Ishikawa (cell line): ENCODE data around the gene TMEM92.

Experiments
- CEBPB ChIP-seq: IDR thresholded peaks from 2 replicates; pipeline ENCODE4 v1.6.1; 2012
- CREB1 ChIP-seq: IDR thresholded peaks from 2 replicates; pipeline ENCODE4 v1.6.1; 2012; ENCODE audit warnings: low read depth
- EGR1 ChIP-seq: IDR thresholded peaks from 2 replicates; pipeline ENCODE4 v1.6.1; 2012
- EP300 ChIP-seq: IDR thresholded peaks from 2 replicates; pipeline ENCODE4 v1.6.1; 2012; ENCODE audit warnings: borderline replicate concordance
- FOXM1 ChIP-seq: IDR thresholded peaks from 2 replicates; pipeline ENCODE4 v1.6.1; 2012; ENCODE audit warnings: low read depth, borderline replicate concordance
- NFIC ChIP-seq: IDR thresholded peaks from 2 replicates; pipeline ENCODE4 v1.6.1; 2012
- RAD21 ChIP-seq: IDR thresholded peaks from 2 replicates; pipeline ENCODE4 v1.6.1; 2012; ENCODE audit warnings: low read depth
- TAF1 ChIP-seq: IDR thresholded peaks from 2 replicates; pipeline ENCODE4 v1.6.1; 2012; ENCODE audit warnings: low read depth, mild to moderate bottlenecking
- TCF12 ChIP-seq: IDR thresholded peaks from 2 replicates; pipeline ENCODE4 v1.6.1; 2012; ENCODE audit warnings: low read depth
- TEAD4 ChIP-seq: IDR thresholded peaks from 2 replicates; pipeline ENCODE4 v1.6.1; 2012
- YY1 ChIP-seq: IDR thresholded peaks from 2 replicates; pipeline ENCODE4 v1.6.1; 2012; ENCODE audit warnings: low read depth
- ZBTB7A ChIP-seq: IDR thresholded peaks from 2 replicates; pipeline ENCODE4 v1.6.1; 2012; ENCODE audit warnings: low read depth
- TF ChIP-seq, protein P1 (sequence below): IDR thresholded peaks from 2 replicates; pipeline ENCODE4 v1.6.1; 2012; ENCODE audit warnings: low read depth, mild to moderate bottlenecking
- TF ChIP-seq, protein P2 (sequence below): IDR thresholded peaks from 2 replicates; pipeline ENCODE4 v1.6.1; 2012
- TF ChIP-seq, protein P3 (sequence below): IDR thresholded peaks from 2 replicates; pipeline ENCODE4 v1.6.1; 2012

Gene TMEM92

DNA sequence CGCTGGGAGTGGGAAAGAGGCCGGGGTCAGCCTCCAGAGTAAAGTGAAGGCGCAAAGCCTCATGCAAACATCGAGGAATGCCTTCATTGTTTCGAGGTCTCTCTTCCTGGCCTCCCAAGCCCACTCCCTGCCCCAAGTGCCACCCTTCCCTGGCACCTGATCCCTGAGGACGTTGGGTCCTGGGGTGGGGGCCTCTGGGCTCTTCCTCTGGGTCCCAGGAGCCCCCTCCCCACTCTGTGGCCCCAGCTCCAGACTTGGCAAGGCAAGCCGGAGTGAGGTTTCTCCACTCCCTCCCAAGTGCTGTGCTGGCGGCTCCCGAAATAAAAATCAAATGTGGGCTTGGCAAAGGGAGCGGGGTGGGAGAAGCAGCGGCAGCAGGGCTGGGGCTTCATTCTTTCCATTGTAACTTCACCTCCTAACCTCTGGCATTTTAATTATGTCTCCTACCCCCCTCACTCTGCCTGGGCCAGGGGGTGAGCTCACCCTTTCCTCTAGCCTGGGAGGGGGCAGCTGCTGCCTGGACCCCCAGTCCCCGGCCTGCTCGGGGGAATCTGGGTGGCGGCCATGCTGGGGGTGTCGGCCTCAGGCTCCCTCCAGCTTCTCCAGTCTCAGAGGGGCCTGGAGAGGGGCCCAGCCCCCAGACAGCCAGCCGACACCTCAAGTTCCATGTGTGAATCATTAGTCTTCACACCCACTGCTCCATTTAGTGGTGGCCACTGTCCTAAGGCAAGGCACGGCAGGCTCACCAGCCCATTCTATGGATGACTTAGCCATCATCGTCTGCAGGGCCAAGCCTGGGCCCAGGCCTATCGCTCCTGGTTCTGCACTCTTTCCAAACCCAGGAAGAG, 14.6 kb upstream of the TMEM92 start:
- TF ChIP-seq EP300 (no peak), RAD21 (no peak), TAF1 (no peak), FOXM1 (no peak), EGR1 (no peak), ZBTB7A (no peak), YY1 (no peak), CREB1 (no peak), NFIC (no peak), CEBPB (no peak), TCF12 (no peak), TEAD4 (no peak)
- TF ChIP-seq, protein P1, sequence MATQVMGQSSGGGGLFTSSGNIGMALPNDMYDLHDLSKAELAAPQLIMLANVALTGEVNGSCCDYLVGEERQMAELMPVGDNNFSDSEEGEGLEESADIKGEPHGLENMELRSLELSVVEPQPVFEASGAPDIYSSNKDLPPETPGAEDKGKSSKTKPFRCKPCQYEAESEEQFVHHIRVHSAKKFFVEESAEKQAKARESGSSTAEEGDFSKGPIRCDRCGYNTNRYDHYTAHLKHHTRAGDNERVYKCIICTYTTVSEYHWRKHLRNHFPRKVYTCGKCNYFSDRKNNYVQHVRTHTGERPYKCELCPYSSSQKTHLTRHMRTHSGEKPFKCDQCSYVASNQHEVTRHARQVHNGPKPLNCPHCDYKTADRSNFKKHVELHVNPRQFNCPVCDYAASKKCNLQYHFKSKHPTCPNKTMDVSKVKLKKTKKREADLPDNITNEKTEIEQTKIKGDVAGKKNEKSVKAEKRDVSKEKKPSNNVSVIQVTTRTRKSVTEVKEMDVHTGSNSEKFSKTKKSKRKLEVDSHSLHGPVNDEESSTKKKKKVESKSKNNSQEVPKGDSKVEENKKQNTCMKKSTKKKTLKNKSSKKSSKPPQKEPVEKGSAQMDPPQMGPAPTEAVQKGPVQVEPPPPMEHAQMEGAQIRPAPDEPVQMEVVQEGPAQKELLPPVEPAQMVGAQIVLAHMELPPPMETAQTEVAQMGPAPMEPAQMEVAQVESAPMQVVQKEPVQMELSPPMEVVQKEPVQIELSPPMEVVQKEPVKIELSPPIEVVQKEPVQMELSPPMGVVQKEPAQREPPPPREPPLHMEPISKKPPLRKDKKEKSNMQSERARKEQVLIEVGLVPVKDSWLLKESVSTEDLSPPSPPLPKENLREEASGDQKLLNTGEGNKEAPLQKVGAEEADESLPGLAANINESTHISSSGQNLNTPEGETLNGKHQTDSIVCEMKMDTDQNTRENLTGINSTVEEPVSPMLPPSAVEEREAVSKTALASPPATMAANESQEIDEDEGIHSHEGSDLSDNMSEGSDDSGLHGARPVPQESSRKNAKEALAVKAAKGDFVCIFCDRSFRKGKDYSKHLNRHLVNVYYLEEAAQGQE: no peak
- TF ChIP-seq, protein P2, sequence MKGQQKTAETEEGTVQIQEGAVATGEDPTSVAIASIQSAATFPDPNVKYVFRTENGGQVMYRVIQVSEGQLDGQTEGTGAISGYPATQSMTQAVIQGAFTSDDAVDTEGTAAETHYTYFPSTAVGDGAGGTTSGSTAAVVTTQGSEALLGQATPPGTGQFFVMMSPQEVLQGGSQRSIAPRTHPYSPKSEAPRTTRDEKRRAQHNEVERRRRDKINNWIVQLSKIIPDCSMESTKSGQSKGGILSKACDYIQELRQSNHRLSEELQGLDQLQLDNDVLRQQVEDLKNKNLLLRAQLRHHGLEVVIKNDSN: no peak
- TF ChIP-seq, protein P3, sequence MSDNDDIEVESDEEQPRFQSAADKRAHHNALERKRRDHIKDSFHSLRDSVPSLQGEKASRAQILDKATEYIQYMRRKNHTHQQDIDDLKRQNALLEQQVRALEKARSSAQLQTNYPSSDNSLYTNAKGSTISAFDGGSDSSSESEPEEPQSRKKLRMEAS: no peak

DNA sequence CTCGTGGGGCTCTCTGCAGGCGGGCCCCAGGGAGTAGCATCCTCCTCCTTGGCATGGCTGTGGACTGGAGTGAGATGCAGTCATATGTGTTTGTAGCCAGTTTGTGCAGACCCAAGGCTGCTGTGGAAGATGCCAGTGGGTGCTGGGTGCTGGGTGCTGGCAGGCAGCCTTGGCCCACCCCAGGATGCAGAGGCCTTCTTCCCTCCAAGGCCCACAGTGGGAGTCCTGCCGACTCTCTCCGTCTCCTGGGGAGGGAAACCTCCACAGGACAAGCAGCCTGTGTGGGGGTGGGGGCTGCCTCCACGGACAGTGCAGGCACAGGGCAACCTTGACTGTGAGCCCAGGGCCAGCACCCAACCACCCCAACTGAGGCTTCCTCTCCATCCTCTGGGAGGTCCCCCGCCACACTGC, 13.8 kb upstream of the TMEM92 start:
- TF ChIP-seq TEAD4 (no peak), RAD21 (no peak), CEBPB (no peak), ZBTB7A (no peak), NFIC (no peak)
- TF ChIP-seq, protein P2: no peak

DNA sequence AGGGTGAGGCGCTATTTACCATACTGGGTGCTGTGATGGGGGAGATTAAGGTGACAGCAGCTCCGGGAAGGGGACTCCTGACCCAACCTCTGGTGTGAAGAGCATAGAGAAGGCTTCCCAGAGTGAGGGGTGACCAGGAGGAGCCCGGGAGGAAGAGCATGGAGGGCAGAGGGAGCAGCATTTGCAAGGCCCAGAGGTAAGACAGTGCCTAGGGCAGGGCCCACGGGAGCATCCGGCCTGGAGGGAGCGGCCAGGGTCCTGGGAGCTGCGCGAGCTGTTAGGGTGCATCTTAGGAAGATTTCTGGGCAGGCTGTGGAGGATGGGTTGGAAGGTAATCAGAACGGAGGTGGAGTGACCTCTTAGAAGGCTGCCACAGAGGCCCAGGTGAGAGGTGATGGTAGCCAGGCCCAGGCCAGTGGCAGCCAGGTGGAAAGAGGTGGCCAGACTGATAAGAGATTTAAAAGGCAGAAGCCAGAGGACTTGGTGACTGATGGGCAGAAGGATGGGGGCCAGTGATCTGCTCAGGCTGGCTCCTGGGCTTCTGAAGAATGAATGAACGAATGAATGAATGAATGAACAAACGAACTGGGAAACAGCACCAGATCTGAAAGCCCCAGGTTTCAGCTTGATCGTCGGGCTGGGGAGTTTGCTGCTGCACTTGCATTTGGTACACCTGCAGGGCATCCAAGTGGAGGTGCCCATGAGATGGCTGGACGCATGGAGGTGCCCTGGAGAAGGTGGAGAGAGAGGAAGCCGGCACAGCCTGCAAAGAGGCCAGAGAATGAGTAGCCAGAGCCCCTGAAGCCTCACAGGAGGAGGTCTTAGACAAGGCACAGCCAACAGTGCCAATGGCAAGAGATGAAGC, 13.0 kb upstream of the TMEM92 start:
- TF ChIP-seq NFIC (no peak), TEAD4 (no peak), EGR1 (no peak), RAD21 (no peak), CREB1 (no peak)
- TF ChIP-seq, protein P1: no peak

DNA sequence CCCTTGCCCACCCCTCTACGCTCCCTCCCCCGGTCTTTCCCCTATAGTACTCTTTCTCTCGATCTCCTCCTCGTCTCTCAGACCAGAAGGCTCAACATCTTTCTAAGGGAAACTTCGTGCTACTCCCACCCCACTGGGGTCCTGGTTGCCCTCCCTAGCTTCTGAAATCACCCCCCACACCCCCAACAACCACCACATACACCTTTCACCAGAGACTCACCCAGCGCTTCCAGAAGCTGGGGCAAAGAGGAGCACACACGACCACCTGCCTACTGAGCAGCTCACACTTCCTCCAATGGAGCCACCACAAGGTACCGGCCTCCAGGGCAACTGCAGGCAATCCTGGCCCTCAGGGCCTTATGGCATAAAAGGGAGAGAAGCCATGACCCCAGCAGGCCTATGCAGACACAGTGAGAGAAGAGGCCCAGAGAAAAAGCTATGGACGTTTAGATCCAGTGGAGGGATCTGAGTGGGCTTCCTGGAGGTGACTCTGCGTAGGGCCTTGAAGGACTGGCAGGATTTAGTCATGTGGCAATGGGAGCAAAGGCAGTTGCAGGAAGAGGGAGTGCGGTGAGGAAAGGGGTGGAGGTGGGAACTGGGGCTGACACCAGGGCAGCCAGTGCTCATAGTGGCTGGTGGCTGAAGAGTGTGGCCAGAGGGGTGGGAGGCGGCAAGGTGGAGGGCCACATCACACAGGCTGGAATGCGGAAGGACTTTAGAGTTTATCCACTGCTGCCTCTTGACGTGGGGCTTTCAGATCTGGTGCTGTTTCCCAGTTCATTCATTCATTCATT, 12.1 kb upstream of the TMEM92 start:
- no peak for TF ChIP-seq YY1
- TF ChIP-seq NFIC: no peak
- TF ChIP-seq, protein P3: no peak
- no peak for TF ChIP-seq TEAD4
- TF ChIP-seq, protein P1: no peak
- TF ChIP-seq EP300: no peak
- TF ChIP-seq, protein P2: no peak
- no peak for TF ChIP-seq EGR1
- no peak for TF ChIP-seq CREB1
- TF ChIP-seq ZBTB7A: no peak
